Caco-2 (cell line): Measurements from ENCODE around the gene PPP1R13B. TPM values are rescaled to one million over a fixed set of nuclear protein-coding genes. Genes with fewer than 3 reads are reported as not detected.

ENCODE experiments used
- BruUV-seq: library from RNA; stranded (reverse); fragments of 400-500 nt; replicated peaks from 2 replicates; lab custom pipeline; 2021; lab: Mats Ljungman, UMichigan
- CTCF ChIA-PET: fragments of 300-600 bp; sonication (Branson Sonifier 250); formaldehyde crosslinking; loops from one replicate; lab custom pipeline; 2022; ENCODE audit warnings: antibody characterized with exemption; lab: Charles Lee
- POLR2A ChIA-PET: fragments of 300-600 bp; sonication (Branson Sonifier 250); formaldehyde crosslinking; loops from one replicate; lab custom pipeline; 2022; ENCODE audit warnings: antibody characterized with exemption; lab: Charles Lee
- DNase-seq, 2 experiments: peaks; one replicate each; pipeline versions ENCODE4 v3.0.0 to v3.0.0-alpha.2; 2020 to 2022
- H3K27me3 ChIP-seq: replicated peaks from 2 replicates; pipeline ENCODE4 v1.6.0; 2011; ENCODE audit warnings: low read length; ENCODE audit not compliant: control insufficient read depth, insufficient read depth
- H3K36me3 ChIP-seq: 2 replicates; pipeline ENCODE4 v1.5.1; 2011; ENCODE audit warnings: low read length; ENCODE audit not compliant: control insufficient read depth, insufficient read depth
- H3K4me1 ChIP-seq: fragments of 250-450 bp; sonication (Bioruptor Pico); 2 replicates; pipeline ENCODE4 v1.5.1; 2020; ENCODE audit warnings: mild to moderate bottlenecking
- H3K4me3 ChIP-seq: 2 replicates; pipeline ENCODE4 v1.5.1; 2011; ENCODE audit warnings: low read depth, mild to moderate bottlenecking, control low read depth, low read length
- H3K9me3 ChIP-seq: fragments of 250-450 bp; sonication (Bioruptor Pico); 2 replicates; pipeline ENCODE4 v1.5.1; 2020; ENCODE audit warnings: mild to moderate bottlenecking, moderate library complexity
- H3K27ac Mint-ChIP-seq: one replicate; pipeline ENCODE4 v1.8.0; 2022; ENCODE audit warnings: mixed read lengths; ENCODE audit not compliant: unreplicated experiment
- H3K27me3 Mint-ChIP-seq: one replicate; pipeline ENCODE4 v1.8.0; 2022; ENCODE audit warnings: mixed read lengths; ENCODE audit not compliant: insufficient read depth, unreplicated experiment
- H3K36me3 Mint-ChIP-seq: one replicate; pipeline ENCODE4 v1.8.0; 2022; ENCODE audit warnings: mild to moderate bottlenecking, mixed read lengths; ENCODE audit not compliant: insufficient read depth, unreplicated experiment
- H3K4me1 Mint-ChIP-seq: one replicate; pipeline ENCODE4 v1.8.0; 2022; ENCODE audit warnings: low read depth, mixed read lengths; ENCODE audit not compliant: unreplicated experiment
- H3K4me3 Mint-ChIP-seq: one replicate; pipeline ENCODE4 v1.8.0; 2022; ENCODE audit warnings: mild to moderate bottlenecking, moderate library complexity, mixed read lengths; ENCODE audit not compliant: unreplicated experiment
- H3K9me3 Mint-ChIP-seq: one replicate; pipeline ENCODE4 v1.8.0; 2022; ENCODE audit warnings: mixed read lengths; ENCODE audit not compliant: unreplicated experiment
- intact Hi-C: fragments of 100-400 bp; cut with micrococcal nuclease; formaldehyde crosslinking; loops from one replicate; pipeline ENCODE4 v1.10.0; 2022; ENCODE audit not compliant: unreplicated experiment
- total RNA-seq: library from RNA; stranded (reverse); gene quantifications from 2 replicates; pipeline ENCODE4 v1.2.3, GENCODE V29; 2022
- TF ChIP-seq, protein P1 (sequence below), 2 experiments: fragments of 200-600 bp in 1 of 2; IDR thresholded peaks; 1 replicate in 1 of 2; 2 replicates in 1 of 2; pipeline versions ENCODE4 v1.5.1 to v1.8.0; 2011 to 2022; ENCODE audit warnings: antibody characterized with exemption in 1 of 2, control low read depth in 1 of 2, inconsistent platforms in 1 of 2, low read depth in 1 of 2, low read length in 1 of 2, mild to moderate bottlenecking in 1 of 2, moderate library complexity in 1 of 2; ENCODE audit not compliant: insufficient read depth in 1 of 2, severe bottlenecking in 1 of 2, unreplicated experiment in 1 of 2

Gene PPP1R13B
- total RNA-seq, 1 experiment from 2014 or later: 15.8 TPM

DNA sequence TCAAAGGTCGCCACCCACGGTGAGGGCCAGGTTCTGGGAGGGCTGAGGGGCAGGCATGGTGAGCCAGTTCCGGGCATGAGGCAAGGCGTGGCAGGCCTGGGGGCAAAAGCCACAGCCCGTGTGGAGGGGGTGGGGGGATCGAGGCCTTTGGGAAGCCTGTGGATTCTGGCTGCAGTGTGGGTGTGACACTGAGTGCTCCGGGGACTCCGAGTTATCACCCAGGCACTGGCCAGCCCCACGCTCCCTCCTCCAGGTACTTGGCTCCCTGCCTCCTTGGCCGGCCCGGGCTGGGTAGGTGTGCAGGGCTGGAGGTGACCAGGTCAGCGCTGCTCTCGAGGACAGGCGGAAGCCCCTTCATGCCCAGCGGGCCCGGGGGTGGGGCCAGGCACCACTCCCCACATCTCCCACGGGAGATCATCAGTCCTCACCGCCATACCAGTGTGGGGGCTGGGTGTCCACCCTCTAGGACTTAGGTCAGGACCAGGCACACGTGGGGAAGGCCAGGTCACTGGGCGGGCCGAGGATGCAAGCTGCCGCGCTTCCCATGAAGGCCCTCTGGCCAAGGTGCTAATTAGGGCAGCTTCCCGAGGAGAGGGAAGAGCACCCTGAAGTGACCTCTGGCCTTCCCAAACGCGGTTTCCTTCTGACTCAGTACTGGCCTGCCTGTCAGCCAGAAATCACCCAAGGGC lies 46.8 kb upstream of the PPP1R13B start:
- DNase-seq: no peak
- Mint-ChIP-seq H3K27me3 (no peaks in the 10 kb centered on the region), H3K4me1 (no peaks in the 10 kb centered on the region), H3K4me3 (no peak overlapping the region), H3K36me3 (no peaks in the 10 kb centered on the region), H3K27ac (no peak overlapping the region), H3K9me3 (peaks cover 11% of the 10 kb centered on the region)
- Histone ChIP-seq H3K36me3 (no peaks in the 10 kb centered on the region), H3K4me1 (no peaks in the 10 kb centered on the region), H3K27me3 (no peaks in the 10 kb centered on the region), H3K9me3 (no peaks in the 10 kb centered on the region), H3K4me3 (no peak overlapping the region)
- TF ChIP-seq, protein P1, sequence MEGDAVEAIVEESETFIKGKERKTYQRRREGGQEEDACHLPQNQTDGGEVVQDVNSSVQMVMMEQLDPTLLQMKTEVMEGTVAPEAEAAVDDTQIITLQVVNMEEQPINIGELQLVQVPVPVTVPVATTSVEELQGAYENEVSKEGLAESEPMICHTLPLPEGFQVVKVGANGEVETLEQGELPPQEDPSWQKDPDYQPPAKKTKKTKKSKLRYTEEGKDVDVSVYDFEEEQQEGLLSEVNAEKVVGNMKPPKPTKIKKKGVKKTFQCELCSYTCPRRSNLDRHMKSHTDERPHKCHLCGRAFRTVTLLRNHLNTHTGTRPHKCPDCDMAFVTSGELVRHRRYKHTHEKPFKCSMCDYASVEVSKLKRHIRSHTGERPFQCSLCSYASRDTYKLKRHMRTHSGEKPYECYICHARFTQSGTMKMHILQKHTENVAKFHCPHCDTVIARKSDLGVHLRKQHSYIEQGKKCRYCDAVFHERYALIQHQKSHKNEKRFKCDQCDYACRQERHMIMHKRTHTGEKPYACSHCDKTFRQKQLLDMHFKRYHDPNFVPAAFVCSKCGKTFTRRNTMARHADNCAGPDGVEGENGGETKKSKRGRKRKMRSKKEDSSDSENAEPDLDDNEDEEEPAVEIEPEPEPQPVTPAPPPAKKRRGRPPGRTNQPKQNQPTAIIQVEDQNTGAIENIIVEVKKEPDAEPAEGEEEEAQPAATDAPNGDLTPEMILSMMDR (IDR thresholded peaks at IDR 0.05; ENCODE audit: insufficient read depth in 1 of 2, low read depth in 1 of 2, low read length in 1 of 2, severe bottlenecking in 1 of 2, unreplicated experiment in 1 of 2): no peak
- ChIA-PET POLR2A (no interaction called here), CTCF (no interaction called here)
- no TSS peak for BruUV-seq
- intact Hi-C loops: no loop called here

DNA sequence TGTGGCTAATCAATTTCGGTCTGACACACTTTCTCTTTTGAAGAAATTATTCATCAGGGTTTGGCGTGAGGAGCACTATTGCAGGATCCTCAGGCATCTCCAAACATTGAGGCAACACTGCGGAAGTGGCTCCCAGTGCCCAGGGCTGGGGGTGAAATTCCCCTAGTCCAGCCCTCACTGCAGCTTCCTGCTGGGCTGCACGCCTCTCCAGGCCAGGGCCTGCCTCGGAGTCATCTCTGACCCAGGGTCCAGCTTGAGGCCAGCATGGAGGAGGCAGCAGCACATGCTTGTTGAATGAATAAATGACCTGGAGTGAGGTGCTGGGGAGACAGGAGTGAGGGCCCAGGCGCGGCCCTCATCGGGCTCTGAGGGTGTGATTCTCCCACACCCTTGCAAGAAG lies 44.9 kb upstream of the PPP1R13B start:
- H3K4me3 ChIP-seq: no peak overlapping the region
- Mint-ChIP-seq H3K27ac (no peak overlapping the region), H3K4me1 (no peaks in the 10 kb centered on the region), H3K4me3 (no peak overlapping the region), H3K27me3 (no peaks in the 10 kb centered on the region), H3K9me3 (peaks cover 11% of the 10 kb centered on the region), H3K36me3 (no peaks in the 10 kb centered on the region)
- TF ChIP-seq, protein P1 (IDR thresholded peaks at IDR 0.05; ENCODE audit: insufficient read depth in 1 of 2, low read depth in 1 of 2, low read length in 1 of 2, severe bottlenecking in 1 of 2, unreplicated experiment in 1 of 2): no peak
- no peaks in the 10 kb centered on the region for H3K4me1 ChIP-seq
- ChIA-PET POLR2A (no interaction called here), CTCF (interaction anchor here (1.6 kb wide), 1 partner anchor 10 kb away, joined by 4 read pairs; no protein-coding TSS in a partner anchor)
- no peaks in the 10 kb centered on the region for H3K27me3 ChIP-seq
- no peaks in the 10 kb centered on the region for H3K9me3 ChIP-seq
- no peak for DNase-seq
- no TSS peak for BruUV-seq
- intact Hi-C loops: no loop called here
- H3K36me3 ChIP-seq: no peaks in the 10 kb centered on the region

- CTCF ChIA-PET: interaction anchor here (1.6 kb wide), 1 partner anchor 9 kb away, joined by 4 read pairs; no protein-coding TSS in a partner anchor
- H3K4me1 ChIP-seq: no peaks in the 10 kb centered on the region
- no peak for DNase-seq
These were observed 44.4 kb upstream of the PPP1R13B start for GRCh38 chr14:103891667-103892215.

More at GRCh38 chr14:103891667-103892215, 44.4 kb upstream of the PPP1R13B start:
- H3K4me3 Mint-ChIP-seq: no peak overlapping the region
- no peaks in the 10 kb centered on the region for H3K36me3 ChIP-seq
- no peaks in the 10 kb centered on the region for H3K4me1 Mint-ChIP-seq
- H3K36me3 Mint-ChIP-seq: no peaks in the 10 kb centered on the region
- no TSS peak for BruUV-seq
- intact Hi-C loops: no loop called here
- no peaks in the 10 kb centered on the region for H3K9me3 ChIP-seq
- no peak overlapping the region for H3K27ac Mint-ChIP-seq
- POLR2A ChIA-PET: no interaction called here
- H3K4me3 ChIP-seq: no peak overlapping the region
- TF ChIP-seq, protein P1 (IDR thresholded peaks at IDR 0.05; ENCODE audit: insufficient read depth in 1 of 2, low read depth in 1 of 2, low read length in 1 of 2, severe bottlenecking in 1 of 2, unreplicated experiment in 1 of 2): no peak
- H3K9me3 Mint-ChIP-seq: peaks cover 7% of the 10 kb centered on the region
- no peaks in the 10 kb centered on the region for H3K27me3 ChIP-seq
- H3K27me3 Mint-ChIP-seq: no peaks in the 10 kb centered on the region
